Measurements from ENCODE around the gene GIPC2.
"Not testable (repeated sequence)": the region's sequence is repeated elsewhere in the genome, so short reads cannot be mapped to it uniquely, and the experiment has no call there.

GIPC2 gene

GRCh38 chr1:78101514-78101913 lies 55.7 kb downstream of the GIPC2 start:
- DNase-seq: no peak

- no peak for DNase-seq
Measured at GRCh38 chr1:78102082-78102481, 56.3 kb downstream of the GIPC2 start.

GRCh38 chr1:78102916-78103315 lies 57.1 kb downstream of the GIPC2 start:
- DNase-seq: no peak

GRCh38 chr1:78104322-78104721 lies 58.6 kb downstream of the GIPC2 start:
- DNase-seq: no peak

- DNase-seq: not testable (repeated sequence)
Measured at GRCh38 chr1:78109659-78110058, 63.9 kb downstream of the GIPC2 start.

- DNase-seq: no peak
Measured at GRCh38 chr1:78113156-78113916, 67.6 kb downstream of the GIPC2 start.

GRCh38 chr1:78114034-78114956 lies 68.5 kb downstream of the GIPC2 start:
- DNase-seq: peak; percentile 67

GRCh38 chr1:78120485-78120884 lies 74.7 kb downstream of the GIPC2 start:
- not testable (repeated sequence) for DNase-seq

GRCh38 chr1:78121710-78122109 lies 75.9 kb downstream of the GIPC2 start:
- no peak for DNase-seq

- no peak for DNase-seq
Measured at GRCh38 chr1:78122389-78122788, 76.6 kb downstream of the GIPC2 start.

GRCh38 chr1:78126506-78126905 lies 80.7 kb downstream of the GIPC2 start:
- DNase-seq: no peak

- DNase-seq: no peak
Measured at GRCh38 chr1:78132174-78132947, 86.6 kb downstream of the GIPC2 start.

- no peak for DNase-seq
Measured at GRCh38 chr1:78132948-78133322, 87.2 kb downstream of the GIPC2 start.

GRCh38 chr1:78136680-78137079 lies 90.9 kb downstream of the GIPC2 start:
- no peak for DNase-seq

GRCh38 chr1:78141531-78142231 lies 95.9 kb downstream of the GIPC2 start:
- no peak for DNase-seq

GRCh38 chr1:78142736-78143135 lies 97.0 kb downstream of the GIPC2 start:
- no peak for DNase-seq

GRCh38 chr1:78143152-78143551 lies 97.4 kb downstream of the GIPC2 start:
- peak; percentile 6 for DNase-seq

- no peak for DNase-seq
Measured at GRCh38 chr1:78143673-78144072, 97.9 kb downstream of the GIPC2 start.

GRCh38 chr1:78145105-78145580 lies 99.4 kb downstream of the GIPC2 start:
- peak; percentile 45 for DNase-seq

- no peak for DNase-seq
Measured at GRCh38 chr1:78146205-78146771, 100.5 kb downstream of the GIPC2 start.

GRCh38 chr1:78147031-78147430 lies 101.3 kb downstream of the GIPC2 start:
- no peak for DNase-seq
